Measurements from ENCODE around the gene PPIP5K1. TPM values are rescaled to one million over a fixed set of nuclear protein-coding genes. Genes with fewer than 3 reads are reported as not detected.
"Not testable (repeated sequence)": the region's sequence is repeated elsewhere in the genome, so short reads cannot be mapped to it uniquely, and the experiment has no call there.

PPIP5K1 gene
- total RNA-seq, 3 donors from 2014 or later: 30.8 to 33.4 (median 31.6) TPM

- not testable (repeated sequence) for H3K9me3 Mint-ChIP-seq, ATAC-seq, H3K4me3 Mint-ChIP-seq
These were observed 23.4 kb downstream of the PPIP5K1 start for GRCh38 chr15:43566615-43567014.

GRCh38 chr15:43563793-43564192, 26.2 kb downstream of the PPIP5K1 start:
- not testable (repeated sequence) for ATAC-seq; H3K4me3 Mint-ChIP-seq; DNase-seq; H3K9me3 Mint-ChIP-seq; H3K27me3 Mint-ChIP-seq (ENCODE audit: low read depth); H3K36me3 Mint-ChIP-seq (ENCODE audit: insufficient read depth); H3K4me1 Mint-ChIP-seq (ENCODE audit: low read depth)

More at GRCh38 chr15:43566615-43567014, 23.4 kb downstream of the PPIP5K1 start:
- not testable (repeated sequence) for H3K27me3 Mint-ChIP-seq (ENCODE audit: low read depth); H3K4me1 Mint-ChIP-seq (ENCODE audit: low read depth); H3K36me3 Mint-ChIP-seq (ENCODE audit: insufficient read depth); DNase-seq

GRCh38 chr15:43562753-43563152, 27.3 kb downstream of the PPIP5K1 start:
- H3K4me3 Mint-ChIP-seq, H3K9me3 Mint-ChIP-seq: not testable (repeated sequence)

GRCh38 chr15:43552986-43553385, 37.0 kb downstream of the PPIP5K1 start:
- ATAC-seq: no peak

More at GRCh38 chr15:43562753-43563152, 27.3 kb downstream of the PPIP5K1 start:
- not testable (repeated sequence) for ATAC-seq; H3K4me1 Mint-ChIP-seq (ENCODE audit: low read depth); H3K27me3 Mint-ChIP-seq (ENCODE audit: low read depth); DNase-seq; H3K36me3 Mint-ChIP-seq (ENCODE audit: insufficient read depth)

GRCh38 chr15:43552256-43552655, 37.8 kb downstream of the PPIP5K1 start:
- Mint-ChIP-seq H3K9me3 (no peaks in the 10 kb centered on the region), H3K36me3 (ENCODE audit: insufficient read depth) (peaks cover 16% of the 10 kb centered on the region), H3K4me3 (no peak overlapping the region), H3K27me3 (ENCODE audit: low read depth) (no peaks in the 10 kb centered on the region), H3K4me1 (ENCODE audit: low read depth) (no peaks in the 10 kb centered on the region)
- DNase-seq (no peak), ATAC-seq (no peak)

More at GRCh38 chr15:43552986-43553385, 37.0 kb downstream of the PPIP5K1 start:
- H3K27me3 Mint-ChIP-seq (ENCODE audit: low read depth): no peaks in the 10 kb centered on the region
- H3K4me3 Mint-ChIP-seq: no peak overlapping the region
- H3K9me3 Mint-ChIP-seq: no peaks in the 10 kb centered on the region
- DNase-seq: no peak
- H3K36me3 Mint-ChIP-seq (ENCODE audit: insufficient read depth): peaks cover 19% of the 10 kb centered on the region
- no peaks in the 10 kb centered on the region for H3K4me1 Mint-ChIP-seq (ENCODE audit: low read depth)

- H3K27me3 Mint-ChIP-seq (ENCODE audit: low read depth): no peaks in the 10 kb centered on the region
- no peaks in the 10 kb centered on the region for H3K9me3 Mint-ChIP-seq
- H3K4me3 Mint-ChIP-seq: no peak overlapping the region
- H3K36me3 Mint-ChIP-seq (ENCODE audit: insufficient read depth): peaks cover 16% of the 10 kb centered on the region
- ATAC-seq: no peak
- H3K4me1 Mint-ChIP-seq (ENCODE audit: low read depth): no peaks in the 10 kb centered on the region
- DNase-seq: no peak
These were observed 39.3 kb downstream of the PPIP5K1 start for GRCh38 chr15:43550527-43551363.

- no peak for ATAC-seq
These were observed 42.5 kb downstream of the PPIP5K1 start for GRCh38 chr15:43547539-43547938.

GRCh38 chr15:43545426-43545825, 44.6 kb downstream of the PPIP5K1 start:
- H3K36me3 Mint-ChIP-seq (ENCODE audit: insufficient read depth): peaks cover 5% of the 10 kb centered on the region
- H3K27me3 Mint-ChIP-seq (ENCODE audit: low read depth): no peaks in the 10 kb centered on the region
- H3K9me3 Mint-ChIP-seq: no peaks in the 10 kb centered on the region
- no peak for ATAC-seq
- no peak for DNase-seq
- H3K4me1 Mint-ChIP-seq (ENCODE audit: low read depth): peaks cover 3% of the 10 kb centered on the region
- no peak overlapping the region for H3K4me3 Mint-ChIP-seq

More at GRCh38 chr15:43547539-43547938, 42.5 kb downstream of the PPIP5K1 start:
- H3K4me1 Mint-ChIP-seq (ENCODE audit: low read depth): no peaks in the 10 kb centered on the region
- peaks cover 12% of the 10 kb centered on the region for H3K36me3 Mint-ChIP-seq (ENCODE audit: insufficient read depth)
- no peaks in the 10 kb centered on the region for H3K9me3 Mint-ChIP-seq
- H3K27me3 Mint-ChIP-seq (ENCODE audit: low read depth): no peaks in the 10 kb centered on the region
- no peak for DNase-seq
- no peak overlapping the region for H3K4me3 Mint-ChIP-seq

- Mint-ChIP-seq H3K27me3 (ENCODE audit: low read depth) (no peaks in the 10 kb centered on the region), H3K4me1 (ENCODE audit: low read depth) (peaks cover 3% of the 10 kb centered on the region), H3K36me3 (ENCODE audit: insufficient read depth) (peaks cover 4% of the 10 kb centered on the region), H3K4me3 (no peak overlapping the region), H3K9me3 (no peaks in the 10 kb centered on the region)
- ATAC-seq (no peak), DNase-seq (no peak)
These were observed 45.7 kb downstream of the PPIP5K1 start for GRCh38 chr15:43544266-43544665.

- ATAC-seq: no peak
- Mint-ChIP-seq H3K4me1 (ENCODE audit: low read depth) (peaks cover 3% of the 10 kb centered on the region), H3K9me3 (no peaks in the 10 kb centered on the region), H3K4me3 (no peak overlapping the region), H3K36me3 (ENCODE audit: insufficient read depth) (no peaks in the 10 kb centered on the region), H3K27me3 (ENCODE audit: low read depth) (no peaks in the 10 kb centered on the region)
- DNase-seq: no peak
These were observed 48.2 kb downstream of the PPIP5K1 start for GRCh38 chr15:43541785-43542184.

- no peaks in the 10 kb centered on the region for H3K9me3 Mint-ChIP-seq
These were observed 51.9 kb downstream of the PPIP5K1 start for GRCh38 chr15:43538091-43538490.

GRCh38 chr15:43534897-43535296, 55.1 kb downstream of the PPIP5K1 start:
- Mint-ChIP-seq H3K4me3 (no peak overlapping the region), H3K4me1 (ENCODE audit: low read depth) (no peaks in the 10 kb centered on the region), H3K9me3 (no peaks in the 10 kb centered on the region), H3K36me3 (ENCODE audit: insufficient read depth) (no peaks in the 10 kb centered on the region), H3K27me3 (ENCODE audit: low read depth) (no peaks in the 10 kb centered on the region)
- DNase-seq (no peak), ATAC-seq (no peak)

More at GRCh38 chr15:43538091-43538490, 51.9 kb downstream of the PPIP5K1 start:
- H3K36me3 Mint-ChIP-seq (ENCODE audit: insufficient read depth): no peaks in the 10 kb centered on the region
- H3K4me1 Mint-ChIP-seq (ENCODE audit: low read depth): peaks cover 3% of the 10 kb centered on the region
- H3K4me3 Mint-ChIP-seq: no peak overlapping the region
- no peaks in the 10 kb centered on the region for H3K27me3 Mint-ChIP-seq (ENCODE audit: low read depth)
- ATAC-seq (no peak), DNase-seq (no peak)

GRCh38 chr15:43532826-43533225, 57.2 kb downstream of the PPIP5K1 start:
- not testable (repeated sequence) for H3K9me3 Mint-ChIP-seq; H3K4me3 Mint-ChIP-seq; H3K27me3 Mint-ChIP-seq (ENCODE audit: low read depth); DNase-seq; H3K4me1 Mint-ChIP-seq (ENCODE audit: low read depth); ATAC-seq; H3K36me3 Mint-ChIP-seq (ENCODE audit: insufficient read depth)

GRCh38 chr15:43531018-43531670, 58.9 kb downstream of the PPIP5K1 start:
- H3K9me3 Mint-ChIP-seq: no peaks in the 10 kb centered on the region
- no peaks in the 10 kb centered on the region for H3K4me1 Mint-ChIP-seq (ENCODE audit: low read depth)
- no peaks in the 10 kb centered on the region for H3K36me3 Mint-ChIP-seq (ENCODE audit: insufficient read depth)
- no peak for ATAC-seq
- H3K27me3 Mint-ChIP-seq (ENCODE audit: low read depth): no peaks in the 10 kb centered on the region
- DNase-seq: no peak
- no peak overlapping the region for H3K4me3 Mint-ChIP-seq

Measured in activated T-cell treated with anti-CD3 and anti-CD28 coated beads, Interleukin-2, amount 50 U/mL, for 4 hours (primary cell).